K562 (cell line): ENCODE data around the gene USP15. TPM values are rescaled to one million over a fixed set of nuclear protein-coding genes. Genes with fewer than 3 reads are reported as not detected.

Experiments used
- BRD9 ChIP-seq: fragments of 450-650 bp; IDR thresholded peaks from 2 replicates; pipeline ENCODE4 v1.6.1; 2018; ENCODE audit warnings: low read depth; ENCODE audit not compliant: partially characterized antibody
- CEBPB ChIP-seq: fragments of 450-650 bp; IDR thresholded peaks from 2 replicates; pipeline ENCODE4 v1.6.1; 2016; ENCODE audit warnings: missing genetic modification characterization, missing compliant biosample characterization
- CREM ChIP-seq: IDR thresholded peaks from 2 replicates; pipeline ENCODE4 v1.6.1; 2014; ENCODE audit warnings: antibody characterized with exemption, low read depth
- EHMT2 ChIP-seq: fragments of 450-650 bp; IDR thresholded peaks from 2 replicates; pipeline ENCODE4 v1.6.1; 2018; ENCODE audit warnings: antibody characterized with exemption
- JUN ChIP-seq, 2 experiments: sonication (generic) in 1 of 2; formaldehyde crosslinking in 1 of 2; IDR thresholded peaks; 2 replicates each; pipeline versions ENCODE4 v1.6.1 to v1.8.0; 2012 to 2022; ENCODE audit warnings: borderline replicate concordance in 2 of 2, mild to moderate bottlenecking in 2 of 2, improper control_type of control experiment in 1 of 2, low read depth in 1 of 2, low read length in 1 of 2, missing genetic modification reagents in 1 of 2
- LEF1 ChIP-seq: fragments of 450-650 bp; IDR thresholded peaks from 2 replicates; pipeline ENCODE4 v1.6.1; 2016; ENCODE audit warnings: mild to moderate bottlenecking
- NBN ChIP-seq: fragments of 450-650 bp; IDR thresholded peaks from 2 replicates; pipeline ENCODE4 v1.6.1; 2016; ENCODE audit warnings: low read depth, mild to moderate bottlenecking
- NRF1 ChIP-seq, 2 experiments: fragments of 450-650 bp; IDR thresholded peaks in 1 of 2; conservative IDR thresholded peaks in 1 of 2; 2 replicates each; pipeline ENCODE4 v1.6.1; 2014; ENCODE audit warnings: mild to moderate bottlenecking in 2 of 2
- POLR3G ChIP-seq: IDR thresholded peaks from 2 replicates; pipeline ENCODE4 v1.6.1; 2011; ENCODE audit not compliant: insufficient read length, insufficient replicate concordance; ENCODE audit errors: extremely low read depth
- RAD21 ChIP-seq, 2 experiments: fragments of 250-450 bp in 1 of 2; fragments of 450-650 bp in 1 of 2; sonication (Bioruptor Pico) in 1 of 2; formaldehyde crosslinking in 1 of 2; IDR thresholded peaks in 1 of 2; conservative IDR thresholded peaks in 1 of 2; 2 replicates each; pipeline versions ENCODE4 v1.4.0 to v1.8.0; 2020 to 2022; ENCODE audit warnings: mild to moderate bottlenecking in 2 of 2, moderate library complexity in 1 of 2
- SMARCC2 ChIP-seq: fragments of 450-650 bp; IDR thresholded peaks from 2 replicates; pipeline ENCODE4 v1.6.1; 2017; ENCODE audit warnings: antibody characterized with exemption, moderate library complexity, mild to moderate bottlenecking, low read depth
- SNIP1 ChIP-seq: fragments of 450-650 bp; IDR thresholded peaks from 2 replicates; pipeline ENCODE4 v1.7.1; 2017; ENCODE audit warnings: low read depth, mild to moderate bottlenecking
- SOX6 ChIP-seq: fragments of 450-650 bp; IDR thresholded peaks from 2 replicates; pipeline ENCODE4 v1.6.1; 2014; ENCODE audit warnings: mild to moderate bottlenecking
- ZEB2 ChIP-seq: fragments of 450-650 bp; IDR thresholded peaks from 2 replicates; pipeline ENCODE4 v1.6.1; 2016
- ZNF592 ChIP-seq: fragments of 450-650 bp; IDR thresholded peaks from 2 replicates; pipeline ENCODE4 v1.6.1; 2017; ENCODE audit warnings: antibody characterized with exemption, mild to moderate bottlenecking
- ZSCAN29 ChIP-seq: fragments of 450-650 bp; IDR thresholded peaks from 2 replicates; pipeline ENCODE4 v1.6.1; 2017
- polyA plus RNA-seq, 8 experiments: library from polyadenylated mRNA; depleted of rRNA in 4 of 8; stranded (reverse) in 5 of 8; unstranded in 3 of 8; fragments of >200 nt; fragmentation: Nextera tagmentation in 2 of 8; fragmentation: Illumina TruSeq in 1 of 8; extraction: Ambion mirVana in 2 of 8; extraction: Trizol in 1 of 8; gene quantifications; 2 replicates each; pipeline versions ENCODE4 v1.2.1 to v1.2.3, GENCODE V29; 2011 to 2014; ENCODE audit warnings: inconsistent platforms in 1 of 8, missing spikeins in 1 of 8
- total RNA-seq, 7 experiments: library from RNA; depleted of rRNA in 6 of 7; stranded (reverse); fragments of >200 nt in 6 of 7; fragmentation: Illumina TruSeq in 2 of 7; extraction: Trizol in 2 of 7; gene quantifications; 2 replicates each; pipeline versions ENCODE4 v1.2.1 to v1.2.3, GENCODE V29; 2011 to 2021; ENCODE audit warnings: low replicate concordance in 1 of 7
- TF ChIP-seq, protein P1 (sequence below): fragments of 250-450 bp; sonication (Bioruptor Pico); IDR thresholded peaks from 2 replicates; pipeline ENCODE4 v1.8.0; 2021; ENCODE audit warnings: moderate library complexity, mild to moderate bottlenecking, inconsistent platforms
- TF ChIP-seq, protein P2 (sequence below): fragments of 250-450 bp; sonication (Bioruptor Pico); IDR thresholded peaks from 2 replicates; pipeline ENCODE4 v1.4.0; 2020
- TF ChIP-seq, protein P3 (sequence below): fragments of 250-450 bp; sonication (Bioruptor Pico); IDR thresholded peaks from 2 replicates; pipeline ENCODE4 v1.5.1; 2021; ENCODE audit warnings: mild to moderate bottlenecking
- TF ChIP-seq, protein P4 (sequence below): IDR thresholded peaks from 2 replicates; pipeline ENCODE4 v1.6.1; 2011; ENCODE audit not compliant: insufficient read length; ENCODE audit errors: extremely low read depth

Gene USP15
- total and polyA plus RNA-seq, 9 of the 15 experiments (the other 6 are each of a cell fraction or from before 2014, with no cell fraction given) = 140 to 272 (median 182) TPM

DNA sequence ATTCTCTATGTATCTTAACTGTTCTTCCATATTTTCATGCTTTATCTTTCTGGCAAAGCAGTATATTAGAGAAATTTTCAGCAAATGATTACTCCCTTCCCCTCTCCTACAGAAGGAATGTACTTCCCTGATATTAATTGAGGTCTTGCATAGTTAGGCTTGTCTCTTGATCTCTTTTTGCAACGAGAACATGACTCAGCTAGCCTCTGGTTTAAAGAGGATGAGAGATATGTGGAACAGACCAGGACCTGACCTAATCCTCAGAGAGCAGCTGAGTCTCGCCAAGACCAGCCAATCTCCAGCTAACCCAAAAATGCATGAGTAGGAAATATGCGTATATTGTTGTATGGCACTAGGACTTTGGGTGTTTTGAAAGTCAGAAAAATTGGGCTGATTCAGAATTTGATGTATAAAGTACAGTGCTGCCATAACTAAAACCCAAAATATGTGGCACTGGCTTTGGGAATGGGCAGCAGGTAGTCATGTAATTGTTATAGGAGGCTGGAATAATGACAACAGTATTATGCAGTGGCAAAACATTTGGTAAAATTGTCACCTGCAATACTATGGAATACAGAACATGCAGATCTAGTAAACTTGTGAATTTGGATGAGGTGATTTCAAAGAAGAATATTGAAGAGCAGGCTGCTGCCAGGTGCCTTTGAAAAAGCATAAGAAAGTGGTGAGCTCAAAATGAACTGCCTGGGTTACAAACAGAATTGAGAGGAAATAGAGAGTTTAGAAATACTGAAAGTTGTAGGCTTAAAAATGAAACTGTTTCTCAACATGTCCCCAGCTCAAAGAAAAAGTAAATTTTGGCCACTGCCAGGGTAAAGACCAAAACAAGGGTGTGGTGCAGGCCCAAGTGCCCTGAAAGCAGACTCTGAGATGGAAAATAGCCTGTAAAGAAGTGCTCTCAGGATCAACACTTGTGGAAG lies 9.3 kb upstream of the USP15 start (continued):
- TF ChIP-seq NRF1 (conservative IDR thresholded peaks at IDR 0.05 in 1 of 2, IDR thresholded peaks at IDR 0.05 in 1 of 2) = 0 out of 4 replicates have a peak, but pooled peaks of 1 of the 2 experiments have one; percentile 10
- peak; percentile 71; the same call in 1 of the 2 replicates for TF ChIP-seq EHMT2
- TF ChIP-seq, protein P1, sequence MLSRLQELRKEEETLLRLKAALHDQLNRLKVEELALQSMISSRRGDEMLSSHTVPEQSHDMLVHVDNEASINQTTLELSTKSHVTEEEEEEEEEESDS = no peak
- no peak for TF ChIP-seq ZSCAN29
- peak; percentile 53 for TF ChIP-seq CREM
- peak; percentile 63; the same call in 1 of the 2 replicates for TF ChIP-seq LEF1
- TF ChIP-seq, protein P2, sequence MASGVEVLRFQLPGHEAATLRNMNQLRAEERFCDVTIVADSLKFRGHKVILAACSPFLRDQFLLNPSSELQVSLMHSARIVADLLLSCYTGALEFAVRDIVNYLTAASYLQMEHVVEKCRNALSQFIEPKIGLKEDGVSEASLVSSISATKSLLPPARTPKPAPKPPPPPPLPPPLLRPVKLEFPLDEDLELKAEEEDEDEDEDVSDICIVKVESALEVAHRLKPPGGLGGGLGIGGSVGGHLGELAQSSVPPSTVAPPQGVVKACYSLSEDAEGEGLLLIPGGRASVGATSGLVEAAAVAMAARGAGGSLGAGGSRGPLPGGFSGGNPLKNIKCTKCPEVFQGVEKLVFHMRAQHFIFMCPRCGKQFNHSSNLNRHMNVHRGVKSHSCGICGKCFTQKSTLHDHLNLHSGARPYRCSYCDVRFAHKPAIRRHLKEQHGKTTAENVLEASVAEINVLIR (CRISPR knock-in tag) = no peak
- TF ChIP-seq POLR3G = no peak
- TF ChIP-seq SMARCC2 = peak; percentile 60; the same call in 1 of the 2 replicates
- TF ChIP-seq ZNF592 = peak; percentile 52; the same call in 1 of the 2 replicates
- TF ChIP-seq ZEB2 = peak; percentile 15; the same call in 1 of the 2 replicates
- no peak for TF ChIP-seq NBN
- TF ChIP-seq, protein P3, sequence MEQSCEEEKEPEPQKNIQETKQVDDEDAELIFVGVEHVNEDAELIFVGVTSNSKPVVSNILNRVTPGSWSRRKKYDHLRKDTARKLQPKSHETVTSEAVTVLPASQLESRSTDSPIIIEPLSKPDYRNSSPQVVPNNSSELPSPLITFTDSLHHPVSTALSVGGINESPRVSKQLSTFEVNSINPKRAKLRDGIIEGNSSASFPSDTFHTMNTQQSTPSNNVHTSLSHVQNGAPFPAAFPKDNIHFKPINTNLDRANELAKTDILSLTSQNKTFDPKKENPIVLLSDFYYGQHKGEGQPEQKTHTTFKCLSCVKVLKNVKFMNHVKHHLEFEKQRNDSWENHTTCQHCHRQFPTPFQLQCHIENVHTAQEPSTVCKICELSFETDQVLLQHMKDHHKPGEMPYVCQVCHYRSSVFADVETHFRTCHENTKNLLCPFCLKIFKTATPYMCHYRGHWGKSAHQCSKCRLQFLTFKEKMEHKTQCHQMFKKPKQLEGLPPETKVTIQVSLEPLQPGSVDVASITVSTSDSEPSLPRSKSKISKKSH = no peak
- TF ChIP-seq JUN (IDR thresholded peaks at IDR 0.05; ENCODE audit: borderline replicate concordance, low read depth, low read length) = peak; percentile 64
- TF ChIP-seq JUN (CRISPR knock-in tag; IDR thresholded peaks at IDR 0.05; ENCODE audit: borderline replicate concordance) = no peak
- TF ChIP-seq CEBPB (tag) = peak; percentile 60; the same call in 1 of the 2 replicates
- peak; percentile 27 for TF ChIP-seq BRD9
- TF ChIP-seq SNIP1 = no peak
- no peak for TF ChIP-seq RAD21 (CRISPR knock-in tag; conservative IDR thresholded peaks at IDR 0.05 in 1 of 2, IDR thresholded peaks at IDR 0.05 in 1 of 2)
- peak; percentile 74 for TF ChIP-seq SOX6
- TF ChIP-seq, protein P4, sequence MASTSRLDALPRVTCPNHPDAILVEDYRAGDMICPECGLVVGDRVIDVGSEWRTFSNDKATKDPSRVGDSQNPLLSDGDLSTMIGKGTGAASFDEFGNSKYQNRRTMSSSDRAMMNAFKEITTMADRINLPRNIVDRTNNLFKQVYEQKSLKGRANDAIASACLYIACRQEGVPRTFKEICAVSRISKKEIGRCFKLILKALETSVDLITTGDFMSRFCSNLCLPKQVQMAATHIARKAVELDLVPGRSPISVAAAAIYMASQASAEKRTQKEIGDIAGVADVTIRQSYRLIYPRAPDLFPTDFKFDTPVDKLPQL = no peak
